GM10248 (cell line): ENCODE results near the gene RNF214.
"Not testable (repeated sequence)": the region's sequence is repeated elsewhere in the genome, so short reads cannot be mapped to it uniquely, and the experiment has no call there.

ENCODE experiments used
- CTCF ChIA-PET: fragments of 300-600 bp; sonication (Branson Sonifier 250); formaldehyde crosslinking; extraction: SDS; loops from one replicate; lab custom pipeline; 2021; ENCODE audit warnings: antibody characterized with exemption; lab: Yijun Ruan, JAX
- POLR2A ChIA-PET: fragments of 350-650 bp; sonication (Branson Sonifier 250); formaldehyde crosslinking; extraction: SDS; loops from one replicate; lab custom pipeline; 2020; ENCODE audit warnings: antibody characterized with exemption; lab: Yijun Ruan, JAX
- DNase-seq: peaks from one replicate; pipeline ENCODE4 v3.0.0; 2012; ENCODE audit errors: extremely low spot score
- TF ChIP-seq, protein P1 (sequence below): IDR thresholded peaks from 2 replicates; pipeline ENCODE4 v1.5.1; 2012; ENCODE audit warnings: mild to moderate bottlenecking, low read depth; ENCODE audit errors: extremely low read depth, missing control alignments, control extremely low read depth

The RNF214 gene

DNA sequence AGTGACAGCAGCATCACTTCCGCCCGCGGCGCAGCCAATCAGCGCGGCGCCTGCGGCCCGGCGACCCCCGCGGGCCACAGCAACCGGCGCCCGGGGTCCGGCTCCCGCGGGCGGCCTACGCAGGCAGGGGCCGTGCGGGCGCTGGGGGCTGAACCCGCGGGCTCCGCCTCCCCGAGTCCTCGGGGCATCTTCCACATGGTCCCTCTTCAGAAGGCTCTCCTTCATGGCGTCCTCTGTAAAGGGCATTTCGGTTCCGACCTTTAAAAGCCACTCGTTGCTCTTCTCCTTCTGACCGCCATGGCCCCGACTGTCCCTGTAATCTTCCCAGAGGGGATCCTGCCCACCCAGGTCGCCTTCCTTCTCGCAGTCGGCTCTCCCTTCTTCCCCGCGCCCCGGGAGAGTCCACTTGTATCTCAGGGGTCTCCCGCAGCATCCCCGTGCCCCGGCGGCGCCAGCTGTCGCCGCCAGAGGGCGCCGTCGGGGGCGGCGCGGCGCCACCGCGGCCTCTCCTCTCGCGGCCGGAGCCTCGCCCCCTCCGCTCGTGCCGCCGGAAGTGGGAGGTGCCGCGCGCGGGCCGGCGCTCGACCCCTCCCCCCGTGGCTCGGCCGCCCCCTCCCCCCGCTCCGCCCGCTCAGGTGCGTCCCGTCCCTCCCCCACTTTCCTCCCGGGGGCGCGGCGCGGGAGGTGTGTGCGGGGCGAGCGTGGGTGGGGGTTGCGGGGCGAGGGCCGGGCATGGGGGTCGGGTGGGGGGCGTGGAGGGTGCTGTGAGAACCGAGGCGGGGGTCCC lies at the start of gene RNF214:
RNF214 (plus strand) TSS at position 580 of the 787 bp plus-strand sequence. CDS start 1,602 bp downstream, outside the sequence.
- POLR2A ChIA-PET: no interaction called here
- peak; percentile 98 for DNase-seq
- TF ChIP-seq, protein P1, sequence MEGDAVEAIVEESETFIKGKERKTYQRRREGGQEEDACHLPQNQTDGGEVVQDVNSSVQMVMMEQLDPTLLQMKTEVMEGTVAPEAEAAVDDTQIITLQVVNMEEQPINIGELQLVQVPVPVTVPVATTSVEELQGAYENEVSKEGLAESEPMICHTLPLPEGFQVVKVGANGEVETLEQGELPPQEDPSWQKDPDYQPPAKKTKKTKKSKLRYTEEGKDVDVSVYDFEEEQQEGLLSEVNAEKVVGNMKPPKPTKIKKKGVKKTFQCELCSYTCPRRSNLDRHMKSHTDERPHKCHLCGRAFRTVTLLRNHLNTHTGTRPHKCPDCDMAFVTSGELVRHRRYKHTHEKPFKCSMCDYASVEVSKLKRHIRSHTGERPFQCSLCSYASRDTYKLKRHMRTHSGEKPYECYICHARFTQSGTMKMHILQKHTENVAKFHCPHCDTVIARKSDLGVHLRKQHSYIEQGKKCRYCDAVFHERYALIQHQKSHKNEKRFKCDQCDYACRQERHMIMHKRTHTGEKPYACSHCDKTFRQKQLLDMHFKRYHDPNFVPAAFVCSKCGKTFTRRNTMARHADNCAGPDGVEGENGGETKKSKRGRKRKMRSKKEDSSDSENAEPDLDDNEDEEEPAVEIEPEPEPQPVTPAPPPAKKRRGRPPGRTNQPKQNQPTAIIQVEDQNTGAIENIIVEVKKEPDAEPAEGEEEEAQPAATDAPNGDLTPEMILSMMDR: peak; percentile 85
- CTCF ChIA-PET: interaction anchor here (0.8 to 9.2 kb wide), 11 partner anchors 8 to 352 kb away, joined by 3 to 118 read pairs (median 5); partner anchors contain the start of genes PAFAH1B2 and SIDT2

DNA sequence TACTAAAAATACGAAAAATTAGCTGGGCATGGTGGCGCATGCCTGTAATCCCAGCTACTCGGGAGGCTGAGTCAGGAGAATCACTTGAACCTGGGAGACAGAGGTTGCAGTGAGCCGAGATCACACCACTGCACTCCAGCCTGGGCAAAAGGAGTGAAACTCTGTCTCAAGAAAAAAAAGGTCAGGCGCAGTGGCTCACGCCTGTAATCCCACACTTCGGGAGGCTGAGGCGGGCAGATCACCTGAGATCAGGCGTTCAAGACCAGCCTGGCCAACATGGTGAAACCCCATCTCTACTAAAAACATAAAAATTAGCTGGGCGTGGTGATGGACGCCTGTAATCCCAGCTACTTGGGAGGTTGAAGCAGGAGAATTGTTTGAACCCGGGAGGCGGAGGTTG lies 49.3 kb upstream of the RNF214 start:
- CTCF ChIA-PET: interaction anchor here (1.0 to 7.7 kb wide), 4 partner anchors 36 to 405 kb away, joined by 3 to 118 read pairs (median 4); partner anchors contain the start of gene PCSK7
- DNase-seq, POLR2A ChIA-PET: not testable (repeated sequence)

DNA sequence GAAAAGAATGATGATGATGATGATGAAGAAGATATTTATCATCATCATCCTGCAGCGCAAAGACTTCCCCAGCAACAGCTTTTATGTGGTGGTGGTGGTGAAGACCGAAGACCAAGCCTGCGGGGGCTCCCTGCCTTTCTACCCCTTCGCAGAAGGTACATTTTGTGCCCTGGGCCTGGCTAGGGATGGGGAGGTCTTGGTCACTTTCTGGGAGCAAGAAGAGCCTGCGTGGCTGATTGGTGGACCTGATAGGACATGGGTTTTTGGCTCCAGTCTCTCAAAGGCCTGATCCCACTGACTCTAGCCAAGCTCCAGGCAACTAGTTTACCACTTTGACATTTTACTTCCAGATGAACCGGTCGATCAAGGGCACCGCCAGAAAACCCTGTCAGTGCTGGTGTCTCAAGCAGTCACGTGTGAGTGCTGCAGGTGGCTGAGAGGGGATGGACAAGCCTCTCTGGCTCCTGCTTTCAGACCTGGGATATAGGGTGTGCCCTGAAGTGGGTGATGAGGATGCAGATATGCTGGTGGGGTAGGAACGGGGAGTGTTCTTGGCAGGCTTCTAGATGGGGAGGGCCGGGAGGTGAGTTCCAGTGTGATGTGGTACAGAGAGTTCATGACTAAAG lies 48.6 kb upstream of the RNF214 start:
- TF ChIP-seq, protein P1: no peak
- CTCF ChIA-PET: interaction anchor here (1.2 to 7.7 kb wide), 2 partner anchors 35 to 44 kb away, joined by 3 to 118 read pairs; partner anchors contain the start of gene PCSK7
- POLR2A ChIA-PET: no interaction called here
- no peak for DNase-seq

DNA sequence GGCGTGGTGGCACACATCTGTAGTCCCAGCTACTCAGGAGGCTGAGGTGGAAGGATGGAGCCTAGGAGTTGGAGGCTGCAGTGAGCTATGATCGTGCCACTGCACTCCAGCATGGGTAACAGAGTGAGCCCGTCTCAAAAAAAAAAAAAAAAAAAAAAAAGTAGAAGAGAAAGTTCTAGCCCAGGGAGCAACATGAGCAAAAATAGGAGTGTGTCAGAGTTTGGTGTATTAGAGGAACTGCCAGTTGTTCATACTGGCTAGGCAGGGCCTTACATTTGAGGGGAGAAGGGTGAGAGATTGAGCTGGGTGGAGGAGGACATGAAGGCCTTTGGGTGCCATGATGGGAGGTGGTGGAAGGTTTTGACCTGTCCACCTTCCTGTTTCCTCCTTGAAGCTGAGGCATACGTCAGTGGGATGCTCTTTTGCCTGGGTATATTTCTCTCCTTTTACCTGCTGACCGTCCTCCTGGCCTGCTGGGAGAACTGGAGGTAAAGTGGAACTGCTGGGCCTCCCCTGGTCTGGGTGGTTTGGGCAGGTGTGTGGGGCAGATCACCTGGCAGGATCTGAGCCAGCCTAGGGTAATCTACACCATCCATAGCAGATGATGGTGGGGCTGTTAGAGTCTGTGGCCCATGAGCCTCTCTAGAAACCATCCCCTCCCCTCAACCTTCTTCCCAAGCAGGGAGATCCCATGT lies 46.6 kb upstream of the RNF214 start:
- peak; percentile 65 for DNase-seq
- TF ChIP-seq, protein P1: no peak
- POLR2A ChIA-PET: interaction anchor here (0.6 kb wide), 2 partner anchors 17 to 389 kb away, joined by 4 to 6 read pairs; no protein-coding TSS in a partner anchor
- CTCF ChIA-PET: interaction anchor here (0.7 to 1.2 kb wide), 2 partner anchors 24 to 40 kb away, joined by 3 to 6 read pairs; no protein-coding TSS in a partner anchor

DNA sequence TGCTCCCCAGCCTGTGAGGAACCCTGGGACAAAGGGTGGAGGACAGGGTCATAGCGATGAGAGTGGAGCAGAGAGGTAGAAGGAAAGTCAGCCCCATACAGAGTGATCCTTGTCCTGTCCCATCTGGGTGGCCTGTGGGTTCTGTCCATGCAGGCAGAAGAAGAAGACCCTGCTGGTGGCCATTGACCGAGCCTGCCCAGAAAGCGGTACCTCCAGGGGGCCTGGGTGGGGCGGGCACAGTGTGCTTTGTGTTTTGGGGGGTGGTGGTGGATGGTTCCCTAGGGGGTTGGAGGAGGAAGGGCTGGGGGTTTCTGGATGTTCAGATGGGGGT lies 46.1 kb upstream of the RNF214 start:
- POLR2A ChIA-PET: interaction anchor here (0.6 kb wide), 1 partner anchor 16 kb away, joined by 4 read pairs; no protein-coding TSS in a partner anchor
- TF ChIP-seq, protein P1: no peak
- CTCF ChIA-PET: interaction anchor here (1.2 kb wide), 1 partner anchor 40 kb away, joined by 6 read pairs; no protein-coding TSS in a partner anchor

DNA sequence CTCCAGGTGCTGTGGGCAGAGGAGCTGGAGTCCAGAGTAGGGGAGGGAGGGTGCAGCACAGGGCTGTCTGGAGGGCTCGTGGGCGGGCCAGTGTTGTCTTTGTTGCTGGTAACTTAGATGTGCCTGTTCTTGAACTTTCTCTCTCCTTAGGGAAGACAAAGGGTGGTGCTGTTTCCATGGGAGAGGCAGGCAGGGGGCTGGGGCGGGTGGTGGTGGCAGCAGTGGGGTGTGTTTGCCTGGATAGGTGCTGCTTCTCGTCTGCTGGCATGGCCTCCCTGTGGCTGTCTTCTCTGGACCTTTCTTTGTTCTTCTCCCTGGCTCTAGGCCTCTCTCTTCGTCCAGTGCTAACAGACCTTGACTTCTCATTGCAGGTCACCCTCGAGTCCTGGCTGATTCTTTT lies 45.5 kb upstream of the RNF214 start:
- POLR2A ChIA-PET: no interaction called here
- peak; percentile 24 for DNase-seq
- TF ChIP-seq, protein P1: no peak
- CTCF ChIA-PET: no interaction called here

More for the DNA sequence above, 46.1 kb upstream of the RNF214 start:
- DNase-seq: no peak
